Skeletal muscle satellite cell (primary cell): Measurements from ENCODE around the gene LSS.

ENCODE experiments used
- H3K27me3 ChIP-seq: 2 replicates; pipeline ENCODE4 v1.7.0; 2013; ENCODE audit warnings: low read length; ENCODE audit not compliant: control insufficient read depth, insufficient read depth
- H3K36me3 ChIP-seq: 2 replicates; pipeline ENCODE4 v1.7.0; 2013; ENCODE audit warnings: mild to moderate bottlenecking, control low read depth, low read length; ENCODE audit not compliant: insufficient read depth
- H3K4me1 ChIP-seq: 2 replicates; pipeline ENCODE4 v1.7.0; 2013; ENCODE audit warnings: low read length; ENCODE audit not compliant: control insufficient read depth, insufficient read depth
- H3K4me2 ChIP-seq: 2 replicates; pipeline ENCODE4 v1.7.0; 2013; ENCODE audit warnings: mild to moderate bottlenecking, low read length
- H3K4me3 ChIP-seq: 2 replicates; pipeline ENCODE4 v1.7.0; 2013; ENCODE audit warnings: low read length
- H3K9ac ChIP-seq: 2 replicates; pipeline ENCODE4 v1.7.0; 2013; ENCODE audit warnings: mild to moderate bottlenecking, low read depth, low read length, moderate library complexity
- H3K9me3 ChIP-seq: replicated peaks from 2 replicates; pipeline ENCODE4 v1.7.0; 2013; ENCODE audit warnings: mild to moderate bottlenecking, control low read depth, low read length

Gene LSS

GRCh38 chr21:46255166-46255565 is 26.6 kb upstream of the LSS start:
- H3K36me3 ChIP-seq = peaks cover 82% of the 10 kb centered on the region
- H3K9ac ChIP-seq = no peak overlapping the region

GRCh38 chr21:46254208-46254975 is 25.8 kb upstream of the LSS start:
- Histone ChIP-seq H3K9ac (no peak overlapping the region), H3K4me2 (no peak overlapping the region), H3K36me3 (peaks cover 87% of the 10 kb centered on the region), H3K4me3 (no peak overlapping the region), H3K4me1 (no peaks in the 10 kb centered on the region), H3K27me3 (no peaks in the 10 kb centered on the region), H3K9me3 (no peaks in the 10 kb centered on the region)

More at GRCh38 chr21:46255166-46255565, 26.6 kb upstream of the LSS start:
- H3K4me1 ChIP-seq = no peaks in the 10 kb centered on the region
- no peaks in the 10 kb centered on the region for H3K27me3 ChIP-seq
- H3K4me3 ChIP-seq = no peak overlapping the region
- H3K4me2 ChIP-seq = no peak overlapping the region
- no peaks in the 10 kb centered on the region for H3K9me3 ChIP-seq

GRCh38 chr21:46253610-46254124 is 25.1 kb upstream of the LSS start:
- H3K27me3 ChIP-seq = no peaks in the 10 kb centered on the region
- H3K4me2 ChIP-seq = no peak overlapping the region
- H3K4me3 ChIP-seq = no peak overlapping the region
- H3K9ac ChIP-seq = no peak overlapping the region
- peaks cover 87% of the 10 kb centered on the region for H3K36me3 ChIP-seq
- H3K9me3 ChIP-seq = no peaks in the 10 kb centered on the region
- H3K4me1 ChIP-seq = no peaks in the 10 kb centered on the region

- Histone ChIP-seq H3K4me3 (no peak overlapping the region), H3K36me3 (peaks cover 83% of the 10 kb centered on the region), H3K27me3 (no peaks in the 10 kb centered on the region), H3K9me3 (no peaks in the 10 kb centered on the region), H3K4me2 (no peak overlapping the region), H3K4me1 (no peaks in the 10 kb centered on the region), H3K9ac (no peak overlapping the region)
Observed at GRCh38 chr21:46252840-46253239, 24.3 kb upstream of the LSS start.

DNA sequence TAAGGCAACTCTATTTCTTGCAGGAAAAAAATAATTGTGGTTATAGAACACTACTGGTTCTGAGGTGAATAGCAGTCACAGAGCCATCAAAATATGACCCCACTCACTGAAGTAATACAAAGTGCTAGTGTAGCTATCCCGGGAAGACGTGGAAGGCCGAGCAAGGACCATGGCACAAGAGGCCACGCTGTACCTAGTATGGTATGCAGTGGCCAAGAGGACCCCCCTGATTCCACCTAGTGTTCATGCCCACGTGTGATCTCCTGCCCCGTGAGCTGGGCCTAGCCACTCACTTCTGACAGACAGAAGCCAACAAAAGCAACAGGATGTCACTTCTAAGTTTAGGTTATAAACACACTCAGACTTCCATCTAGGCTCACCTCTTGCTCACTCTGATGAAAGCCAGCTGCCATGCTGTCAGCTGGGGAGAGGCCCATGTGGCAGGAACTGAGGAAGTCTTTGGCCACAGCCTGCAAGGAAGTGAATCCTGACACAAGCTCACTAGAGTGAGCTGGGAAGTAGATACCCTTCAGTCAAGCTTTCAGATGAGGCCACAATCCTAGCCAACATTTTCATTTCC is 21.7 kb upstream of the LSS start:
- Histone ChIP-seq H3K4me2 (no peak overlapping the region), H3K27me3 (no peaks in the 10 kb centered on the region), H3K9me3 (no peaks in the 10 kb centered on the region), H3K36me3 (peaks cover 87% of the 10 kb centered on the region), H3K4me1 (no peaks in the 10 kb centered on the region), H3K4me3 (no peak overlapping the region), H3K9ac (no peak overlapping the region)

- Histone ChIP-seq H3K4me2 (no peak overlapping the region), H3K9ac (no peak overlapping the region), H3K4me3 (no peak overlapping the region), H3K9me3 (no peaks in the 10 kb centered on the region), H3K27me3 (no peaks in the 10 kb centered on the region), H3K4me1 (no peaks in the 10 kb centered on the region), H3K36me3 (peaks cover 87% of the 10 kb centered on the region)
Observed at GRCh38 chr21:46248827-46249226, 20.3 kb upstream of the LSS start.

DNA sequence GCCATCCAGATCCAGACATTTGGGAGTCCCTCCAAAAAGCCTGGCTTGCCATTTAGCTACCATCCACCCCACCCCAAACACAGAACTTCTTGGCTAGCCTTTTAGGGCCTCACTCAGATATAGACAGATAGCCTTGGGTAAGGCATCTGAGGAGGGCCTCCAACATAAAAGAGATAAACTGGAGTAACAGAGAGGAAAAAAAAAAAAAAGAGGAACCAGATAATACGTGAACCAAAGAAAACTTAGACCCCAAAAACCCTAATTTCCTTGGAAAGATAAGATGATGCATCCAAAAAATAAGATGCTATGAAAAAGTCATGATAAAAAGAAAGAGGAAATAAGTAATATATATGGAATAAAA is 19.8 kb upstream of the LSS start:
- no peak overlapping the region for H3K4me3 ChIP-seq
- H3K4me1 ChIP-seq = no peaks in the 10 kb centered on the region
- no peak overlapping the region for H3K9ac ChIP-seq
- H3K27me3 ChIP-seq = no peaks in the 10 kb centered on the region
- H3K9me3 ChIP-seq = no peaks in the 10 kb centered on the region
- no peak overlapping the region for H3K4me2 ChIP-seq
- peaks cover 87% of the 10 kb centered on the region for H3K36me3 ChIP-seq

DNA sequence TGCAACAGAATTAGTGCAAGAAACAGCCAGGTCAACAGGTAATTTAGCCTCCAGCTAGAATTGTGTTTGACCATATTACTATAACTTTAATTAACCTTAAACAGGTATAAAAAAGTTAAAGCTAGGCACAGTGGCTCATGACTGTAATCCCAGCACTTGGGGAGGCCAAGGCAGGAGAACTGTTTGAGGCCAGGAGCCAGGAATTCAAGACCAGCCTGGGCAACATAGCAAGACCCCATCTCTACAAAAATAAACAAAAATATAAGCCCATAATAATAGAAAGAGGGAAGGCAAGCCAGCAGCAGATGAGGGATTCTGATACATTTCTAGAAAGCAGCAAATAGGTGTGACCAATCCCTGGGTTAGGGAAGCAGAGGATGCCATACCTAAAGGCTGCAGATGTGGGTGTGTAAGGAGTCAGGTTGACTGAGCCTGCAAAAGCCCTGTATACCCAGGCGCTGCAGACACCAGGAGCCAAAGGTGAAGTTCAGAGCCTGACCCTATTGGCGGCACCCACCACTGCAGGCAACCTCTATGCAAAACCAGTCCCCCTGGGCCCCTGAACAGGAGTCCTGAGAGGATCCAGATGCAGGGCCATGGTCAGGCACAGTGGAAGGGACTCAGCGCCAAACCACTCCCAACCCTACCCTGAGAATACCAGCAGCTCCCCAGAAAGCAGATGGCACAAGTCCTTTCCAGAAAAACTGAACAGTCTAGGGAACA is 19.3 kb upstream of the LSS start:
- Histone ChIP-seq H3K4me3 (no peak overlapping the region), H3K9ac (no peak overlapping the region), H3K9me3 (no peaks in the 10 kb centered on the region), H3K4me1 (no peaks in the 10 kb centered on the region), H3K4me2 (no peak overlapping the region), H3K36me3 (peaks cover 87% of the 10 kb centered on the region), H3K27me3 (no peaks in the 10 kb centered on the region)

- no peaks in the 10 kb centered on the region for H3K4me1 ChIP-seq
- no peaks in the 10 kb centered on the region for H3K27me3 ChIP-seq
- no peak overlapping the region for H3K4me2 ChIP-seq
- H3K9ac ChIP-seq = no peak overlapping the region
- H3K36me3 ChIP-seq = peaks cover 88% of the 10 kb centered on the region
- no peak overlapping the region for H3K4me3 ChIP-seq
- no peaks in the 10 kb centered on the region for H3K9me3 ChIP-seq
Observed at GRCh38 chr21:46246345-46246744, 17.8 kb upstream of the LSS start.

GRCh38 chr21:46245213-46245915 is 16.8 kb upstream of the LSS start:
- H3K36me3 ChIP-seq = peaks cover 88% of the 10 kb centered on the region

DNA sequence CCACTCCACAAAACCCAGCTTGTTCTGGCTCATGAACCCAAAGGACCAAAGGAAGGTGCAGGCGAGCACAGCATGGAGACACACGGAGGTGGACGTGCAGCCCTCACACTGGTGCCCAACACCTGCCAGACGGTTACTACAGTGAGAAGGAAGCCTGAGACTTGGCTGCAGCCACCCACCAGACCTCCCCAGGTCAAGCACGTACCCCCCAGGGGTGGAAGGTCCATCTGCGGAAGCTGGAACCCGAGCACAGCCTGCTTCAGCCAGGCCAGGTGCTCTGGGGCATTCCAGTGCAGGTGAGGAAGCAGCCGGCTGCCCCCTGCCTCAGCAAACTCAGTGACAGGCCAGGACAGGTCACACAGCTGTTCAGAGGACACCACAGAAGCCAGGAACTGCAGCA is 16.0 kb upstream of the LSS start:
- Histone ChIP-seq H3K9me3 (no peaks in the 10 kb centered on the region), H3K4me3 (no peak overlapping the region), H3K4me2 (no peak overlapping the region), H3K9ac (no peak overlapping the region), H3K4me1 (no peaks in the 10 kb centered on the region), H3K36me3 (peaks cover 87% of the 10 kb centered on the region), H3K27me3 (no peaks in the 10 kb centered on the region)

More at GRCh38 chr21:46245213-46245915, 16.8 kb upstream of the LSS start:
- H3K27me3 ChIP-seq = no peaks in the 10 kb centered on the region
- no peak overlapping the region for H3K4me2 ChIP-seq
- no peaks in the 10 kb centered on the region for H3K9me3 ChIP-seq
- H3K9ac ChIP-seq = no peak overlapping the region
- no peak overlapping the region for H3K4me3 ChIP-seq
- no peaks in the 10 kb centered on the region for H3K4me1 ChIP-seq
